Body of pancreas (tissue), 4 donors: ENCODE data around the gene VASH1.
A peak's percentile ranks its signal among the peaks of the same experiment; 100 is the strongest.

Experiments
- POLR2A ChIP-seq, 3 donors: fragments of 450-650 bp; IDR thresholded peaks; one replicate each; pipeline ENCODE4 v1.6.1; 2016; ENCODE audit warnings: antibody characterized with exemption in 3 of 3, mild to moderate bottlenecking in 2 of 3
- TF ChIP-seq, protein P1 (sequence below), 7 experiments: fragments of 450-650 bp in 4 of 7; fragments of 200-600 bp in 3 of 7; sonication (generic) in 3 of 7; IDR thresholded peaks; one replicate each; pipeline ENCODE4 v1.5.1; 2016 to 2019; ENCODE audit warnings: antibody characterized with exemption in 7 of 7

DNA sequence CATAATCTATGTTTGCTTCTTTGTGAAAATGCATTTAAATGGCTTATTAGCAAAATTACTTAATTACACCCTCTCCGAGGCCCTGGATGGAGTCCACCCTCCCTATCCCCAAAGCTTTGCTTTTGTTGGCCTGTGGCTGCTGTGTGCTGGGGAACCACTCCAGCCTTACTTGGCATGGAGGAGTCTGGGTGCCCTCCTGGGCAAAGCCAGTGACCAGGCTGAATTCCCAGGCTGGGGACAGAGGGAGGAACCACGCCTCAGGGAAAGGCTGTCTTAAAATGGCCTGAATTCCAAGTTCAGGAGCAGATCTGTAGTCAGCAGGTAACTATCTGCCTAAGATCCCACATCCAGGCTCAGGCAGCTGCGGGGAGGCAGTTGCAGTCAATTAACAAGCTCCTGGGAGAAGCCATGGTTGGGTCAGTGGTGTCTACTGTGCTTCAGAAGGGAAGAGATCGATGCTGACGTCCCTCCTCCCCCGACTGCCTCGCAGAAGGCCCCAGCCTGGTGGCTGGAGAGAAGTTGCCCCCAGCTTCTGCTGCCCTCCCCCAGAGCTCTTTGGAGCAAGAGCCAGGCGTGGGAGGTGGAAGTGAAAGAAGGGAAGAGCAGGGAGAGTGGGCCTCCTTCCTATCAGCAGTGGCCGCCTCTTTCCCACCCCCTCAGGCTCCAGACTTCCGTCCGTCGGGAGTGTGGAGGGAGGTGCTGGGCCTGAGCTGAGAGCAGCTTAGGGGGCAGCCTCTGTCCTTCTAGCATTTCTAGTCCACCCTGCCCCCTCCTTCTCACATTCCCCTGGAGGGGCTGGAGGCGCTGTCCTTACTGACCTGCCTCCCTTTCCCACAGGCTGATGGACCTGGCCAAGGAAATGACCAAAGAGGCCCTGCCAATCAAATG, 11.3 kb downstream of the VASH1 start:
- TF ChIP-seq POLR2A (IDR thresholded peaks at IDR 0.05): peak in 1 of 3 donors; percentile 35
- TF ChIP-seq, protein P1, sequence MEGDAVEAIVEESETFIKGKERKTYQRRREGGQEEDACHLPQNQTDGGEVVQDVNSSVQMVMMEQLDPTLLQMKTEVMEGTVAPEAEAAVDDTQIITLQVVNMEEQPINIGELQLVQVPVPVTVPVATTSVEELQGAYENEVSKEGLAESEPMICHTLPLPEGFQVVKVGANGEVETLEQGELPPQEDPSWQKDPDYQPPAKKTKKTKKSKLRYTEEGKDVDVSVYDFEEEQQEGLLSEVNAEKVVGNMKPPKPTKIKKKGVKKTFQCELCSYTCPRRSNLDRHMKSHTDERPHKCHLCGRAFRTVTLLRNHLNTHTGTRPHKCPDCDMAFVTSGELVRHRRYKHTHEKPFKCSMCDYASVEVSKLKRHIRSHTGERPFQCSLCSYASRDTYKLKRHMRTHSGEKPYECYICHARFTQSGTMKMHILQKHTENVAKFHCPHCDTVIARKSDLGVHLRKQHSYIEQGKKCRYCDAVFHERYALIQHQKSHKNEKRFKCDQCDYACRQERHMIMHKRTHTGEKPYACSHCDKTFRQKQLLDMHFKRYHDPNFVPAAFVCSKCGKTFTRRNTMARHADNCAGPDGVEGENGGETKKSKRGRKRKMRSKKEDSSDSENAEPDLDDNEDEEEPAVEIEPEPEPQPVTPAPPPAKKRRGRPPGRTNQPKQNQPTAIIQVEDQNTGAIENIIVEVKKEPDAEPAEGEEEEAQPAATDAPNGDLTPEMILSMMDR (IDR thresholded peaks at IDR 0.05): no peak
